Islet of Langerhans (tissue), 1 donor: Measurements from ENCODE around the gene SPATA20.

Source experiments
- FAIRE-seq: peaks from one replicate; lab custom pipeline; 2011; peaks lifted over from hg19 to GRCh38; lab: Jason Lieb, UNC

The SPATA20 gene

DNA sequence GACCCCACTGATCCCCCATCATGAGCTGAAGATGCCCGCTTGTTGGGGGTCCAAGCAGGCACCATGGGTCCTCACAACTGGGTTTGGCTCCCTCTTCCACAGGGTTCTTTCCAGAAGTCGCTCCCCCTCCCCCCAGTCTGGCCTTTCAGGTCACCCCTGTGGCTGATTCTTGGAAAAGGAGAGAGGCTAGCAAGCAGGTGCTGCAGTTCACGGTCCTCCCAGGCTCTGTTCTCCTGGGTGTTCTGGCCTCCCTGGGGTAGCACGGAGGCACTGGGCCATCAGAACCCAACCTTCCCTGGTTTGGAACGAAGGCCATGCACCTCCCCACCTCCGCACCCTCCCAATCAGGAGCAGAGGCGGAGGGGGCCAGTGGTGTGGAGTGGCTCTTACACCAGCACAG is 32.4 kb downstream of the SPATA20 start:
- FAIRE-seq = no peak

DNA sequence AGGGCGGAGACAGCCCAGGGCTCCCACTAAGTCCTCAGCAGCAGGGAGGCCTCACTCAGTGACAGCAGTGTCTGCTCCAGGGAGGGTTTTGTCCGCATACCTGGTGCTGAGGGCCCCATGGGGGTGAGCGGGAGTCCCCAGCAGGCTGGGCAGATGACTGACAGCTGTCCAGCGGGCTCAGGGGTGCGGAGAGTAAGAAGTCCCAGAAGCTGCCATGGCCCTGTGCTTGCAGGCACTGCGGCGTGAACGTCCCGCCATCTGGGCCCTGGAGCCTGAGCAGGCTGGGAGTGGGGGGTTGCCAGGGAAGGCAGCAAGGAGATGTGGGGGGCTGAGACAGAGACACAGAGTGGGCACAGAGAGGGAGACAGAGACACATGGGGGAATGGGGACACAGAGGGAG is 33.7 kb downstream of the SPATA20 start:
- FAIRE-seq = no peak

DNA sequence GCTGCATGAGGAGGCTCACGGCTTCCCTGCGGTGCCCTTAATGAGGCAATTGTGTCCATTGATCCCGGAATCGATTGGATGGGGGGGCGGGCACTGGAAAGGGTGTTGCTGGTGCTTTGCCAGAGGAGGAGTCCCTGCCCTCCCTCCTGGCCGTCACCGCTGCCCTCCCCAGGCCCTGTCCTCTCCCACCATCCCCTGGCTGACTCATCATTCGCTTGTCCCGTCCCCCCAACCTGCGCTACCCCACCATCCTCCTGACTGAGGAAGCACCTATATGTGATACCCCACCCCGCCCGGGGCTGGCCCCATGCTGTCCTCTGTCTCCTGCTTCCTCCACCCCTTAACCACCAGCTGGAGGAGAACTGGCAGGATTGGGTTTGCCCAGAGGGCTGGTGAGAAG is 34.3 kb downstream of the SPATA20 start:
- no peak for FAIRE-seq

DNA sequence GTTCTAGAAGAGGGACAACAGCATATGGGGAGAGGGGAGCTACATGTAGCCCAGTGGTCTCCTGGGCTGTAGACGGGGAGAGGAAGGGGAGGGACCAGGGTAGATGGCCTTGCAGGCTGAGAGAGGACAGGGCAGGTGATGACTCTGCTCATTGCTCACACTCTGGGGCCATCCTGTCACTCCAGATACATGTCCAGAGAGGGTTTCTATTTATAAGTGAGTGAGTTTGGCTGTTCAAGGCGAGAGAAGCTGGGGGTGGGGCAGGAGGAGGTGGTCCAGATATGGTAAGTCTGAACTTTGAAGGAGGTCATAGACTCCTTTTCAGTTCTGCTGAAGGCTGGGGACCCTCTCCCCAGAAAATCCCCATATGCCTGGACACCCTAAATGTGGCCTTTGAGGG is 35.8 kb downstream of the SPATA20 start:
- FAIRE-seq = no peak

DNA sequence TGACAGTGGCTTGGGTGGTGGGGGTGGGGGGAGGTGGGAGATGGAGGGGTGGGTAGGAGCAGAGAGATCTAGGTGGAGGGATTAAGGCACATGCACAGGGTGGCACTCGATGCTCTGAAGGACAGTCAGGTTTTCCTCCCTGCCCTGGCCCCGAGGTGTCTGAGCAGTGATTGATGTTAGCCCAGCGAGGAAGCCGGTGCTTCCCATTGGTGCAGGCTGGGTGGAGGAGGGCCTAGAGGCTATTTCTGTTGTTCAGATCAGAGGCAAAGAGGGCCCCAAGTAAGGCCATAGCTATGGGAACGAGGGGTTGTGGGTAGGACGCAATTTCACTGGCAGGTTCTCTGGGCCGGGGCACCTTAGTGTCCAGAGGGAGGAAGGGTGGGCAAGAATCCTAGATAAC is 36.7 kb downstream of the SPATA20 start:
- no peak for FAIRE-seq

DNA sequence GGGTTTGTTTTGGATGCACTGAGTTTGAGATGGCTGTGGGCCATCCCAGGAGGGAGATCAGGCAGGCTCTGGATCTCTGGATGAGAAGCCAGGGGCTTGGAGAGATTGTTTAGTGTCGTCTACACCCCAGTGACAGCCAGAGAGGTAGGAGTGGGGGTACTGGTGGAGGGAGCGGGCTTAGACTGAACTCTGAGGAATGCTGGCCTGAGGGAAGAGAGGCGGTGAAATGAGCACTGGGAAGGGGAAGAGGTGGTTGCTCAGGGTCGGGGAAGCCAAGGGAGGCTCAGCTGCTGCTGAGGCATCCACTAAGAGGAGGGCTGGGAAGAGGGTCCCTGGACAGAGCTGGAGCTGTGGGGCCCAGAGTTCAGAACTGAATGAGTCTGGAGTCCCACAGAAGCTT is 37.1 kb downstream of the SPATA20 start:
- no peak for FAIRE-seq

DNA sequence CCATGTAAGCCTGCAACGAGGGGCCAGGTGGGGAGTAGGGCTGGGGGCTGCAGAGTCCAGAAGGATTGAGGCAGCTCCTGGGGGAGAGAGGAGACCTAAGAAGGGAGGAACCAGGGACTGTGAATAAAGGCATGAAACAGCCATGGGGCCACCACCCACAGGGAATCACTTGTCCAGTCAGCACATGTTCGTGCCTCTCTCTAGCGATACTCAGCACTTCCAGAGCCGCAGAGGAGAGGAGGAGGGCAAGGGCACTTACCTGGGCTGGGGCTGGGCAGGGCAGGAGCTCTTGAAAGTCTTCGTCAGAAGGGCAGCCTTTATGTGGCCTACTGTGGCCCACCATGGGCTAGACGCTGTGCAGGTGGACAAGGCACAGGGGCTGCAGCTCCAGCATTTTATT is 37.8 kb downstream of the SPATA20 start:
- FAIRE-seq = no peak

DNA sequence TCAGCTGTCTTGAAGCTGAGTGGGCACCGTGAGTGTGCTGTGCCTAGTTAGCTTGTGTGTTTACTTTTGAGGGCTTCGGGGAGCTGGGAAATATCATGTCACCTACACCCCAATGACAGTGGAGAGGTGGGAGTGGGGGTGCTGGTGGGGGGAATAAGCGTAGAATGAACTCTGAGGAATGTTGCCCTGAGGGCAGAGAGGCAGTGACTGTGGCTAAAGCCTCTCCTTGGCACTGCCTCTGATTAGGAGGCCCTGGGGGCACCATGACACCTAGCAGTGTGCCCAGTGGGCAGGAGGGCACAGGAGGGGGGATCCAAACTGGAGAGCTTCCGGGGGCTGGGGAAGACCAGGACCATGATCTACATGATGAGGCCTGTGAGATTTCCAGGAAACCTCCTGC is 38.4 kb downstream of the SPATA20 start:
- FAIRE-seq = no peak

DNA sequence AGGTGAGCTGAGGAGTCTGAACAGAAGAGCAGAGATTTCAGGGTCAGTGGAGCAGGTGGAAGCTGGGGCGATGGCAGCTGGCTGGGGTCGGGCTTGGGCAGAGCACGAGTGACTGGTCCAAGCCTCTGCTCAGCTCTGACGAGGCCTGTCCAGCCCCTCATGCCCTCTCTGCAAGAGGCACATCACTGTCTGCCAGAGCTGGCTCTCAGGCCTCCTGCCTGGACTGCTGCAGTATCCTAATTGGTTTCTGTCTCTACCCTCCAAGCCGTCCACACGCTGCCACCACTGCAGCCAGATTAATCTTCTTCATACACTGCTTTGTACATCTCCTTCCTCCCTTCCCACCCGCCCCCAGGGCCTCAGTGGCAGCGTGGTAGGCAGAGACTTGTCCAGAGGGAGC is 38.9 kb downstream of the SPATA20 start:
- FAIRE-seq = no peak

DNA sequence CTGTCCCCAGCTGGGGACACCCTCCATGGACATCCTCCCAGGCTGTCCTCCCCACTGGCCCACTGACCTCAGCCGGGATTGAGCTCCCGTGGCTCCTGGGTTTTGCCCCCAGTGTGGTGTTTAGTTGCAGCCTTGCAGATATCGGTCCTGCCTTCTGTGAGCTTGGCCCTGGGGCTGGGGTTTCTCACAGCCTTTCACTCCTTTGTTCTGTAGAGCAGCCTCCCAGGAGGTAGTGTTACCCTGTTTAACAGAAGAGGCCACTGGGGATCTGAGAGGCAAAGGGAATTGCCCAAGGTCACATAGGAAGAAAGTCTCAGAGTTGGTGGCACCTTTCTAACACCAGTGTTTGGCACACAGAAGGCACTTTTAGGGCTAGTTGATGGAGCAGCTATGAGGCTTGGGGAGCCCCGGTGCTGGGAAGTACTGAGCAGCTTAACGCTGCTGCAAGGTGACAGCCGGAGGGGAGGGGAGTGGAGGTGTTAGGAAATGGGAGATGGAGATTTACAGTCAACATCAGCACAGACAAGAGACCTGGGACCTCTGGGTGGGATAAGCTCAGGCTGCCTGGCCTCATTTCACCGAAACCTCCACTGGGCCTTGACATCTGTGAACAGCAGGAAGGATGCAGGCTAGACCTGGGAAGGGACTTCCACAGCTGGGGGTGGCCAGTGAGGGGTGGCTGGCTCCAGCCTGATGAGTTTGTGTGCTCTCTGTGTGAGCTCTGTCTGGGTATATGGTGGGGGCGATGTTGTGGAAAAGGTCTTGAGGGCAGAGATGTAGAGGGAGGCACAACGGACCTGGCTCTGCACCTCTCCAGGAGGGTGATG is 39.7 kb downstream of the SPATA20 start:
- no peak for FAIRE-seq

DNA sequence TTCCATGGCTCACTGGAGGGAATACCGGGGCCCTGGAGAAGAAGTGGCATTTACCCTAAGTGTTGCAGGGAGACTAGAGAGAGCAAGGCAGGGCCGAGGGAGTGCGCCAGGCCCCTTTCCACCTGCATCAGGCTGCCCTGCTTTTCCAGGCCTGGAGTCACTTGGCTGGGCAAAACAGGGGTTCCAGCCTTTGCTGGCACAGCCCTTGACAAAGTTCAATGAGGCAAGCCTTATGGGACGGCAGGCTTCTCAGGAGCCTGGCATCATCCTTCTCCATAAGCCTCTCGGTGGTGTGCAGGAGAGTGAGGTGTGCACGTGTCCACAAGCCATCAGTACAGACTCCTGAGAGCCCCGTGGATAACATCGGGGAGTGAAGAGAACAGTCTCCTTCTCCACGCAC is 40.6 kb downstream of the SPATA20 start:
- no peak for FAIRE-seq

DNA sequence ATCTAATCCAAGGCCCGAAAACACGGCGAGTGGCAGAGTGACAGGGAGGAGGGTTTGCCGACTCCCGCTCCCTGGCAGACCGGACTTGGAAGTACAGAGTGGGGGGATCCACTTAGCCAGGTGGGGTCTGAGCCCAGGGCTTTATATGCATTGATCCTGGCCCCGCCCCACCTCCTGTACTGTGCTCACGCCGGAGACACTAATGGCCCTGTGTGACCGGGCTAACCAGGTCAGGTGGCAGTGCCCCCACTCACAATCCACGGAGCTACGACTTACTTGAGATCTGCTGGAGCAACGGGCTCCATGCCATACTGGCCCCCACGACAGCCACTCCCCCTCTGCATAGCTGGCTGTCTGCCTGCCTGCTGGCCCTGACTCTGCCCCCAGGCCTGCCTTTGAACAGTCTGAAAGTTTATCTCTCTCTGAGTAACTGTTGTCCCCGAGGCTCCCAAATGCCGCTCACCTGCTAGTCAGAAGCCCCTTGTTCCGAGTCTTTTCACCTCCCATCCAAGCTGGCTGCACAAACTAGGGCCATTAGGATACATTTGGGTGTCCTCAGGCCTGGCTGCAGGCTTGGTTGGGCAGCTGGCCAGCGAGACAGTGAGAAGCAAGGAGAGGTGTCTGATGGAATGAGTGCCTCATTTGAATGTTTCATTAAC is 41.5 kb downstream of the SPATA20 start:
- no peak for FAIRE-seq

DNA sequence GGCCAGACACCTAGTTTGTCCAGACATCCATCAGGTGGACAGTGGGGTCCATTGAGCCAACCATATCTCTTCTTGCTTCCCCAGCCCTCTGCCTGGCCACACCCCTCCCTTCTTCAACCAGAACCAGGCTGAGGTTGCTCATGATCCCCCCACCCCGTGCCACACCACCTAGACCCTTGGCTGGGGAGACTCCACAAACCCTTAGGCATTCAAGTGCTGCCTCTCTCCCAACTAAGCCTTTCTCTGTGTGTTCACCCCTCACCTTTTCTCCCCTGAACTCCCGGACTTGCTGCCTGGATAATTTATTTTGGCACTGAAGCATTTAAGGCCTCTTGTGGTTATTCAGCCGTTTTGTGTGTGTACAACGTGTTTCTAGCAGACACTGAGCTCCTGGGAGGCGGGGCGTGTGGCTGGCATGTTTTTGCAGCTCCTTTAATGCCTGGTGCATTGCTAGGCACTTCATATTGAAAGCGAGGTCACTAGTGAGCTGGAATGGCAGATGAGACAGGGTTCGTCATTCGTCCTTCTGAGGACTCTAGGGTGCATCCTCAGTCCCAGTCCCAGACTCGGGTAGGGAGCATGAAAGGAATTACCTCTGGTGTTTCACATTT is 42.2 kb downstream of the SPATA20 start:
- FAIRE-seq = no peak

DNA sequence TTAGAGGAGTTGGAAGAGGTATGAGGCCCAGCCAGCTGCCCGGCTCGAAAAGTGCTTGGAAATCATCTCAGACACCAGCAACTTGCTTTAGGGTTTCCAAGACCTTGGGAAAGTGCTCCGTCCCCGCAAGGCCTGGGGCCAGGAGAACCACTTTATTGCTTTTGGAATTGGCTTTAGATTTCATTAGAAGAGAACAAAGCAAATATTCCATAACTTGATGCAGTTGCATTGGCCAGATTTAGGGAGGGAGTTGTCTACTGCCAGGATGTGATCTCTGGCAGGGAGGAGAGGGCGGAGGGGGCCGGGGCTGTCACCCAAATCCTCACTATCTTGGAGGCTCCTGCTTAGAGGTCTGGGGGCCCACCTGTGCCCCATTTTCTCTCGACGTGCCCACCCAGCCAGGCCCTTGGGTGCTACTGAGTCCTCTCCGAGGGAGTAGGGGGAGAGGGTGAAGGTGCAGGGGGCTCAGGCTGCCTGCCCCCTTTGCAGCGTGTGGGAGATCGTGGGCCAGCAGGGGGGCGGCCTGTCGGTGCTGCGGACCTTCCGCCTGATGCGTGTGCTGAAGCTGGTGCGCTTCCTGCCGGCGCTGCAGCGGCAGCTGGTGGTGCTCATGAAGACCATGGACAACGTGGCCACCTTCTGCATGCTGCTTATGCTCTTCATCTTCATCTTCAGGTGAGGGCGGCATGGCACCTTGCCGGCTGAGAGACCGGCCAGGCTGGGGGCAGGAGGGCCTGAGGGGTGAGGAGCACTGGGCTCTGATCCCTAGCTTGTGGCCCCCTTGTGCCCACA is 44.2 kb downstream of the SPATA20 start:
- no peak for FAIRE-seq

DNA sequence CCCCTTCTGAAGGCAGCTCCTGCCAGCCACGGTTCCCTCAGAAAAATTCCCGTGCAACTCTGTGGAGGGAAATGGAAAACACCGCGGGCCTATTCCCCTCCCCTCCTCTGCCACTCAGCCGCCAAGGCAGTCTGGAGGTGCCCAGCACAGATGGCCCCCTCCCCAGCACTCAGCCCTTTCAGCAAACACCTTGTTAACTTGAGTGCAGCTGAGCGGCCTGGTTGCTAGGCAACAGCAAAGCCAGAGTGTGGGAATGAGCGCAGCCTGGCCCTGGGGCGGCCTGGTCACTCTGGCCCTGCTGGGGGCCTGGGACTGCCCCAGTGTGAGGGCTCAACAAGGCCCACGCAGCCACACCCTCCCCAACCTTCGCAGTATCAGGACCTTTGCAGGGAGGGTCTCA is 46.3 kb downstream of the SPATA20 start:
- no peak for FAIRE-seq

DNA sequence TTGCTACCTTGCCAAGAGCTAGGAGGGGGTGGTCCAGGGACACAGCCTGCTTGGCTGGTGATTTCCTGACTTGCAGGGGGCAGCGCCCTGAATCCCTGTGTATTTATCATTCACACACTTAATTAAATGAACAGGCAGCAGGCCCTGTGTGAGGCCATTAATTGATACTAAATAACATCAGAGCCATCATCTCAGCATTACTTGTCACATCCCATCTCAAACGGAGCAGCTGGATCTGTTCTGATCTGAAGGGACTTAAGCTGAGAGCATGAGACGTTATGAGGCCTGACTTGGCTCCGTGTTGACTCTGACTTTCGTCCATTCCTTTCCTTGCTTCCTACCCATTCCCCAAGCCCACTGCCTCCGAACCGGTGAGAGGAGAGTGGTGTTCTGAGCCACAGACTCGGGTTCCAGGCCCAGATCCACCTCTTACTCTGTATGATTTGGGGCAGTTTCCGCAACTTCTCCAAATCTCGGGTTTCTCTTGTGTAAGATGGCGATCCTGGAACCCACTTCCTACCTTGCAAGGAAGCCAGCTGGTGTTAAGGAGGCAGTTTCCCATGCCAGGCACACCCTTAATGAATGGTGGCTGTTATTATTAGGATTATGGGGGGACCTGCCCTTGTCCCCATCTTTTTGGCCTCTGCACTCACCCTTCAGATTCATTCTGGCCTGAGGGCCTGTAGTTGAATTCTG is 47.3 kb downstream of the SPATA20 start:
- FAIRE-seq = no peak

DNA sequence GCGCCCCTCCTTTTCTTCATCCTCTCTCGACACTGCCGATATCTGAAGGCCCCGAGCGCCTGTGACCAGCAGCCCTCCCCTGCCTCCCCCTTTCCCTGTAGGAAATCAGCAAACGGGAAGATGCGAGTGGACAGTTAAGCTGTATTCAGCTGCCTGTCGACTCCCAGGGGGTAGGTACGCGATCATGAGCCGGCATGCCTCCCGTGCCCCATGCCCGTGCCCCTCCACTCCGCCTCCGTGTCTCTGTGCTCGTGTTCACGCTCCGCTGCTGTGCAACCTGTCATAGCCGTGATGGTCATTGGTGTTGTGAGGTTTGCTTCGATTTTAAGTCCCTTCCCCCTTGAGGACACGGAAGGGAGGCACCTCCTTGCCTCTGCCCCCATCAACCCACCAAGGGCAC is 47.9 kb downstream of the SPATA20 start:
- no peak for FAIRE-seq

DNA sequence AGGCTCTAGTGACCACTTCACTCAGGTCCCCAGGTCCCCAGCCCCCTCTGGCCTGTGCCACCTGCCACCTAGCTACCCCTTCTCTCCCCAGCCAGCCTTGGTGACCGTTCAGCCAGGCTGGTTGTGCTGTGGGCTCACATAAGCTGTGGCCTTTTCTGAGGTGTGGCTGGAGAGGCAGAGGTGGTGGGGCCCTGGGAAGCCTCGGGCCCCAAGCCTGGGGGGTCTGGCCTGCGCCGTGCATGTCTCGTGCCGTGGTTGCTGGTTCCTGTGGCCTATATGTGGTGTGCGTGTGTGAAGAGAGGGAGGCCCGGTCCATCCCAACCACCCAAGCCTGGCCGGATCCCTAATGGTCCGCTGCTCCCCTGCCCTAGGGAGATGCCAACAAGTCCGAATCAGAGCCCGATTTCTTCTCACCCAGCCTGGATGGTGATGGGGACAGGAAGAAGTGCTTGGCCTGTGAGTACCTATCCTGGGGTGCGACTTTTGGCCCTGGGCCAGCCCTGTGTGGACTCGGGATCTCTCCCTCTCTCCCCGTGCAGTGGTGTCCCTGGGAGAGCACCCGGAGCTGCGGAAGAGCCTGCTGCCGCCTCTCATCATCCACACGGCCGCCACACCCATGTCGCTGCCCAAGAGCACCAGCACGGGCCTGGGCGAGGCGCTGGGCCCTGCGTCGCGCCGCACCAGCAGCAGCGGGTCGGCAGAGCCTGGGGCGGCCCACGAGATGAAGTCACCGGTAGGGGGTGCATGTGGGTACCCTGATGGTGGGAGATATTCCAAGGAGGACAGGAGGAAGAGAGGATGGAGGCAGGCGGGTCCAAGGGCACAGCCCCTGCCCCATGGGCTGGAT is 49.4 kb downstream of the SPATA20 start:
- FAIRE-seq = no peak

DNA sequence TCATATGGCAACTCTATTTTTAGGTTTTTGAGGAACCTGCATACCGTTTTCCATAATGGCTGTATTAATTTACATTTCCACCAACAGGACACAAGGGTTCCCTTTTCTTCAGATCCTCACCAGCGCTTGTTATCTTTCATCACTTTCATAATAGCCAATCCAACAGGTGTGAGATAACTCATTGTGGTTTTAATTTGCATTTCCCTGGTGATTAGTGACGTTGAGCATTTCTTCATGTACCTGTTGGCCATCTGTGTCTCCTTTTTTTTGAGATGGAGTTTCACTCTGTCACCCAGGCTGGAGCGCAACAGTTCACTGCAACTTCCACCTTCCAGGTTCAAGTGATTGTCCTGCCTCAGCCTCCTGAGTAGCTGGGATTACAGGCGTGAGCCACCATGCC is 51.5 kb downstream of the SPATA20 start:
- FAIRE-seq = no peak

DNA sequence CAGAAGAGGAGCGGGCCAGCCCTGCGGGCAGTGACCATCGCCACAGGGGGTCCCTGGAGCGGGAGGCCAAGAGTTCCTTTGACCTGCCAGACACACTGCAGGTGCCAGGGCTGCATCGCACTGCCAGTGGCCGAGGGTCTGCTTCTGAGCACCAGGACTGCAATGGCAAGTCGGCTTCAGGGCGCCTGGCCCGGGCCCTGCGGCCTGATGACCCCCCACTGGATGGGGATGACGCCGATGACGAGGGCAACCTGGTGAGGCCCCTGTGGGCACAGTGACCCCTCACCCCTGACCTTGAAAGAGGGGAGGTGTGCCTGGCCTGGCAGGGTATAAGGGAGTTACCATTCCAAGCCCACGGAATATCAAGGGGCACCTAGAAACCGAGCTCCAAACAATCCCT is 52.6 kb downstream of the SPATA20 start:
- FAIRE-seq = no peak

DNA sequence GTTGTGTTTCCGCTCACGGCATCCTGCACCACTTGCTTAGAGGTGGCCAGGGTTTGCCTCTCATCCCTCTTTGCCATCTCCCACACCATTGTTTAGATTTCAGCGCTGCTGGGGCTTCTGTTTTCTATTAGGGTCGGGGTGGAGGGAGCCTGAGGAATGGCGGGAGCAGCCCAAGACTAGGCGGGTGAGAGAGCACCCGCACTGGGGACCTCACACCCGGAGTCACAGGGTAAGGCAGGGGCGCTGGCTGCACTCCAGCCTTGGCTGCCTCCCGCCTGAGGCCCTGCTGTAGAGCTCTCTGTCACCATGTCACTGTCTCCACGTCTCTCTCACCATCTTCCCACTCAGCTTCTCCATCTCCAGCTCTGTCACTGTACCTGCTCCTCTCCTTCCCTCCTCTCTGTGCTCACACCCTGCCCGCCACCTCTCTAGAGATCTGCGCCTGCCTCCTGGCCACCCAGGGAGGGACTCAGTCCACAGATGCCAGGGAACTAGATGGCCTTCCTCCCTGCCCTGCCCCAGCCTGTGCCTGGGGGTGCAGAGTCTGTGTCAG is 54.9 kb downstream of the SPATA20 start:
- no peak for FAIRE-seq
